ENCODE measurements around the gene B4GALNT2.

GRCh38 chr17:49106321-49107210 is 26.0 kb upstream of the B4GALNT2 start:
- TF ChIP-seq TAF1 (IDR thresholded peaks at IDR 0.05; ENCODE audit: low read depth, low read length) (no peak), SPI1 (IDR thresholded peaks at IDR 0.05; ENCODE audit: low read depth, low read length) (no peak), POLR2A (IDR thresholded peaks at IDR 0.05; ENCODE audit: low read depth, low read length) (no peak), POLR2AphosphoS5 (IDR thresholded peaks at IDR 0.05; ENCODE audit: low read depth, low read length) (no peak), PAX5 (IDR thresholded peaks at IDR 0.05; ENCODE audit: insufficient read depth, low read length, severe bottlenecking) (no peak)
